Measurements from ENCODE around the gene KCNN4. TPM values are rescaled to one million over a fixed set of nuclear protein-coding genes. Genes with fewer than 3 reads are reported as not detected.

KCNN4 gene
- total and polyA plus RNA-seq, 7 donors: 0.71 to 48.7 (median 3.3) TPM

- Histone ChIP-seq H3K27ac (no peak overlapping the region), H3K4me1 (peaks cover 0 to 13% (median 8%) of the 10 kb centered on the region in 4 donors), H3K36me3 (no peaks in the 10 kb centered on the region), H3K9me3 (no peaks in the 10 kb centered on the region), H3K27me3 (peaks cover 2 to 37% (median 13%) of the 10 kb centered on the region in 3 donors), H3K4me3 (no peak overlapping the region)
- intact Hi-C loops (cut with DNase I): no loop called here
- no peak for DNase-seq
- WGBS, 2 donors: 89 to 90% methylated on average over 8 of the region's 8 CpGs
- no peak for TF ChIP-seq POLR2AphosphoS5 (IDR thresholded peaks at IDR 0.05)
- no peak for TF ChIP-seq EP300 (IDR thresholded peaks at IDR 0.05)
- no peak for TF ChIP-seq POLR2A (IDR thresholded peaks at IDR 0.05)
- TF ChIP-seq CTCF (IDR thresholded peaks at IDR 0.05): no peak
Measured at GRCh38 chr19:43783636-43784035, 2.9 kb upstream of the KCNN4 start.

- no peak for TF ChIP-seq EP300 (IDR thresholded peaks at IDR 0.05)
- TF ChIP-seq POLR2A (IDR thresholded peaks at IDR 0.05): no peak
- no peak for TF ChIP-seq POLR2AphosphoS5 (IDR thresholded peaks at IDR 0.05)
- no peak for TF ChIP-seq CTCF (IDR thresholded peaks at IDR 0.05)
- peaks cover 2 to 40% (median 13%) of the 10 kb centered on the region in 3 donors for H3K27me3 ChIP-seq
- intact Hi-C loops (cut with DNase I): no loop called here
- WGBS, 2 donors: 14 to 63% methylated on average over 24 of the region's 24 CpGs
- peaks cover 0 to 13% (median 8%) of the 10 kb centered on the region in 4 donors for H3K4me1 ChIP-seq
- H3K27ac ChIP-seq: no peak overlapping the region
- no peak overlapping the region for H3K4me3 ChIP-seq
- H3K36me3 ChIP-seq: no peaks in the 10 kb centered on the region
- no peaks in the 10 kb centered on the region for H3K9me3 ChIP-seq
- no peak for DNase-seq
Measured at GRCh38 chr19:43782689-43783231, 2.0 kb upstream of the KCNN4 start.

- no peaks in the 10 kb centered on the region for H3K9me3 ChIP-seq
- no peak overlapping the region for H3K4me3 ChIP-seq
- WGBS, 2 donors: 19 to 55% methylated on average over 8 of the region's 8 CpGs
- intact Hi-C loops (cut with DNase I): no loop called here
- no peak overlapping the region for H3K27ac ChIP-seq
- no peak for DNase-seq
- H3K27me3 ChIP-seq: peaks cover 2 to 40% (median 13%) of the 10 kb centered on the region in 3 donors
- no peaks in the 10 kb centered on the region for H3K36me3 ChIP-seq
- TF ChIP-seq POLR2AphosphoS5 (IDR thresholded peaks at IDR 0.05): no peak
- H3K4me1 ChIP-seq: peaks cover 0 to 13% (median 8%) of the 10 kb centered on the region in 4 donors
Measured at GRCh38 chr19:43782311-43782660, 1.5 kb upstream of the KCNN4 start.

GRCh38 chr19:43781630-43782310 lies 997 bp upstream of the KCNN4 start:
- 75 to 86% methylated on average over 14 of the region's 14 CpGs for WGBS, 2 donors
- Histone ChIP-seq H3K4me3 (no peak overlapping the region), H3K27me3 (peaks cover 2 to 40% (median 13%) of the 10 kb centered on the region in 3 donors), H3K9me3 (no peaks in the 10 kb centered on the region), H3K4me1 (peaks cover 0 to 13% (median 8%) of the 10 kb centered on the region in 4 donors), H3K27ac (no peak overlapping the region), H3K36me3 (no peaks in the 10 kb centered on the region)
- TF ChIP-seq POLR2A (IDR thresholded peaks at IDR 0.05) (no peak), CTCF (IDR thresholded peaks at IDR 0.05) (no peak), POLR2AphosphoS5 (IDR thresholded peaks at IDR 0.05) (no peak), EP300 (IDR thresholded peaks at IDR 0.05) (no peak)
- intact Hi-C loops (cut with DNase I): no loop called here
- no peak for DNase-seq

- peaks cover 0 to 13% (median 7%) of the 10 kb centered on the region in 4 donors for H3K4me1 ChIP-seq
- H3K4me3 ChIP-seq: peak overlapping the region in 1 of 4 donors; percentile 12
- H3K27ac ChIP-seq: peak overlapping the region in 2 of 4 donors; percentile 0 to 36
- no peaks in the 10 kb centered on the region for H3K9me3 ChIP-seq
- H3K27me3 ChIP-seq: peaks cover 2 to 58% (median 31%) of the 10 kb centered on the region in 3 donors
- intact Hi-C loops (cut with DNase I): no loop called here
- TF ChIP-seq POLR2AphosphoS5 (IDR thresholded peaks at IDR 0.05): no peak
- peak in 1 of 4 experiments; percentile 9 for TF ChIP-seq CTCF (IDR thresholded peaks at IDR 0.05)
- no peaks in the 10 kb centered on the region for H3K36me3 ChIP-seq
- no peak for DNase-seq
- WGBS, 2 donors: 8 to 13% methylated on average over 3 of the region's 3 CpGs
Measured at GRCh38 chr19:43779820-43780219, 953 bp downstream of the KCNN4 start.

Measured in sigmoid colon (tissue), 7 donors.